ENCODE measurements around the gene ERN2. TPM values are rescaled to one million over a fixed set of nuclear protein-coding genes. Genes with fewer than 3 reads are reported as not detected.

Gene ERN2
- total and polyA plus RNA-seq, 2 of the 13 experiments (the other 11 are each of a cell fraction or from before 2014, with no cell fraction given), result 2.2 to 3.5 TPM

DNA sequence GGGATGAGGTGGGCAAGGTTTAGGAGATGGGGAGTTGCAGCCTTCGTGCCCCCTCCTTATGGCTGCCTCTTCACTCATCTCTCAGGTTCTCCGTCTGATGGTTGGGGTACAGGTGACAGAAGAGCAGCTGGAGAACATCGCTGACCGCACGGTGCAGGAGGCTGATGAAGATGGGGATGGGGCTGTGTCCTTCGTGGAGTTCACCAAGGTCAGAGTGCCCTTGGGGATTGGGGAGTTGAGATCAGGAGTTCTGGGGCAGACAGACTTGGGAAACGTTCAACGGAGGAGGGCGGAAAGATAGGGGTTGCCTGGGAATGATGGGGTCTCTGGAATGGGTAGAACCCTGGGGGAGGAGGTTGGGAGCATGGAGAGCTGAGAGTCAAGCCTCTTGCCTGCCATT is 44.1 kb upstream of the ERN2 start (continued):
- TF ChIP-seq, protein P1, sequence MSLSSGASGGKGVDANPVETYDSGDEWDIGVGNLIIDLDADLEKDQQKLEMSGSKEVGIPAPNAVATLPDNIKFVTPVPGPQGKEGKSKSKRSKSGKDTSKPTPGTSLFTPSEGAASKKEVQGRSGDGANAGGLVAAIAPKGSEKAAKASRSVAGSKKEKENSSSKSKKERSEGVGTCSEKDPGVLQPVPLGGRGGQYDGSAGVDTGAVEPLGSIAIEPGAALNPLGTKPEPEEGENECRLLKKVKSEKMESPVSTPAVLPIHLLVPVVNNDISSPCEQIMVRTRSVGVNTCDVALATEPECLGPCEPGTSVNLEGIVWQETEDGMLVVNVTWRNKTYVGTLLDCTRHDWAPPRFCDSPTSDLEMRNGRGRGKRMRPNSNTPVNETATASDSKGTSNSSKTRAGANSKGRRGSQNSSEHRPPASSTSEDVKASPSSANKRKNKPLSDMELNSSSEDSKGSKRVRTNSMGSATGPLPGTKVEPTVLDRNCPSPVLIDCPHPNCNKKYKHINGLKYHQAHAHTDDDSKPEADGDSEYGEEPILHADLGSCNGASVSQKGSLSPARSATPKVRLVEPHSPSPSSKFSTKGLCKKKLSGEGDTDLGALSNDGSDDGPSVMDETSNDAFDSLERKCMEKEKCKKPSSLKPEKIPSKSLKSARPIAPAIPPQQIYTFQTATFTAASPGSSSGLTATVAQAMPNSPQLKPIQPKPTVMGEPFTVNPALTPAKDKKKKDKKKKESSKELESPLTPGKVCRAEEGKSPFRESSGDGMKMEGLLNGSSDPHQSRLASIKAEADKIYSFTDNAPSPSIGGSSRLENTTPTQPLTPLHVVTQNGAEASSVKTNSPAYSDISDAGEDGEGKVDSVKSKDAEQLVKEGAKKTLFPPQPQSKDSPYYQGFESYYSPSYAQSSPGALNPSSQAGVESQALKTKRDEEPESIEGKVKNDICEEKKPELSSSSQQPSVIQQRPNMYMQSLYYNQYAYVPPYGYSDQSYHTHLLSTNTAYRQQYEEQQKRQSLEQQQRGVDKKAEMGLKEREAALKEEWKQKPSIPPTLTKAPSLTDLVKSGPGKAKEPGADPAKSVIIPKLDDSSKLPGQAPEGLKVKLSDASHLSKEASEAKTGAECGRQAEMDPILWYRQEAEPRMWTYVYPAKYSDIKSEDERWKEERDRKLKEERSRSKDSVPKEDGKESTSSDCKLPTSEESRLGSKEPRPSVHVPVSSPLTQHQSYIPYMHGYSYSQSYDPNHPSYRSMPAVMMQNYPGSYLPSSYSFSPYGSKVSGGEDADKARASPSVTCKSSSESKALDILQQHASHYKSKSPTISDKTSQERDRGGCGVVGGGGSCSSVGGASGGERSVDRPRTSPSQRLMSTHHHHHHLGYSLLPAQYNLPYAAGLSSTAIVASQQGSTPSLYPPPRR (CRISPR knock-in tag; IDR thresholded peaks at IDR 0.05; ENCODE audit: borderline replicate concordance), result no peak
- no peak for TF ChIP-seq SIX4 (CRISPR knock-in tag; IDR thresholded peaks at IDR 0.05)
- TF ChIP-seq ISL2 (CRISPR knock-in tag; IDR thresholded peaks at IDR 0.05), result no peak
- TF ChIP-seq, protein P2, sequence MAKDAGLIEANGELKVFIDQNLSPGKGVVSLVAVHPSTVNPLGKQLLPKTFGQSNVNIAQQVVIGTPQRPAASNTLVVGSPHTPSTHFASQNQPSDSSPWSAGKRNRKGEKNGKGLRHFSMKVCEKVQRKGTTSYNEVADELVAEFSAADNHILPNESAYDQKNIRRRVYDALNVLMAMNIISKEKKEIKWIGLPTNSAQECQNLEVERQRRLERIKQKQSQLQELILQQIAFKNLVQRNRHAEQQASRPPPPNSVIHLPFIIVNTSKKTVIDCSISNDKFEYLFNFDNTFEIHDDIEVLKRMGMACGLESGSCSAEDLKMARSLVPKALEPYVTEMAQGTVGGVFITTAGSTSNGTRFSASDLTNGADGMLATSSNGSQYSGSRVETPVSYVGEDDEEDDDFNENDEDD (CRISPR knock-in tag; IDR thresholded peaks at IDR 0.05; ENCODE audit: borderline replicate concordance), result no peak
- TF ChIP-seq ZFP82 (CRISPR knock-in tag; IDR thresholded peaks at IDR 0.05; ENCODE audit: borderline replicate concordance), result no peak
- TF ChIP-seq MED13 (CRISPR knock-in tag; IDR thresholded peaks at IDR 0.05), result no peak
- no peak for TF ChIP-seq ZSCAN31 (CRISPR knock-in tag; IDR thresholded peaks at IDR 0.05; ENCODE audit: low read depth)
- TF ChIP-seq, protein P3, sequence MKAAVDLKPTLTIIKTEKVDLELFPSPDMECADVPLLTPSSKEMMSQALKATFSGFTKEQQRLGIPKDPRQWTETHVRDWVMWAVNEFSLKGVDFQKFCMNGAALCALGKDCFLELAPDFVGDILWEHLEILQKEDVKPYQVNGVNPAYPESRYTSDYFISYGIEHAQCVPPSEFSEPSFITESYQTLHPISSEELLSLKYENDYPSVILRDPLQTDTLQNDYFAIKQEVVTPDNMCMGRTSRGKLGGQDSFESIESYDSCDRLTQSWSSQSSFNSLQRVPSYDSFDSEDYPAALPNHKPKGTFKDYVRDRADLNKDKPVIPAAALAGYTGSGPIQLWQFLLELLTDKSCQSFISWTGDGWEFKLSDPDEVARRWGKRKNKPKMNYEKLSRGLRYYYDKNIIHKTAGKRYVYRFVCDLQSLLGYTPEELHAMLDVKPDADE (CRISPR knock-in tag; IDR thresholded peaks at IDR 0.05), result no peak

Measured in HepG2 (cell line).